Upper lobe of right lung (tissue), 1 donor: ENCODE data around the gene GNAO1. TPM values are rescaled to one million over a fixed set of nuclear protein-coding genes. Genes with fewer than 3 reads are reported as not detected.
A peak's percentile ranks its signal among the peaks of the same experiment; 100 is the strongest.

Source experiments
- ATAC-seq: fragments of 200-7000 bp; cut with Tn5 transposase; one replicate; pipeline ENCODE4 v1.9.1; 2020; ENCODE audit warnings: mild to moderate bottlenecking, moderate library complexity
- DNase-seq: peaks from one replicate; pipeline ENCODE4 v3.0.0-alpha.2; 2020
- H3K27ac ChIP-seq: fragments of 200-600 bp; one replicate; pipeline ENCODE4 v1.8.0; 2022
- H3K27me3 ChIP-seq: fragments of 200-600 bp; one replicate; pipeline ENCODE4 v1.8.0; 2022; ENCODE audit warnings: mild to moderate bottlenecking
- H3K36me3 ChIP-seq: fragments of 200-600 bp; one replicate; pipeline ENCODE4 v1.8.0; 2022
- H3K4me1 ChIP-seq: fragments of 200-600 bp; one replicate; pipeline ENCODE4 v1.8.0; 2022
- H3K4me3 ChIP-seq: fragments of 200-600 bp; one replicate; pipeline ENCODE4 v1.8.0; 2022; ENCODE audit warnings: mild to moderate bottlenecking
- H3K9me3 ChIP-seq: fragments of 200-600 bp; one replicate; pipeline ENCODE4 v1.8.0; 2022
- intact Hi-C: fragments of 100-400 bp; cut with DNase I; formaldehyde crosslinking; loops from one replicate; pipeline ENCODE4 v1.11.0; 2022
- total RNA-seq: library from RNA; stranded (reverse); fragmentation: NEBNext Ultra II Directional; extraction: Animal tissue kit (Norgen Biotek cat#: 25700); gene quantifications from one replicate; pipeline ENCODE4 v1.2.1, GENCODE V29; 2021
- TF ChIP-seq, protein P1 (sequence below): fragments of 200-600 bp; IDR thresholded peaks from one replicate; pipeline ENCODE4 v1.8.0; 2022; ENCODE audit warnings: antibody characterized with exemption
- donor health status: DM: no; HTN: yes; CAD: no; lungs with severe emphysema.

The GNAO1 gene
- total RNA-seq, 1 donor from 2014 or later: 1.8 TPM

DNA sequence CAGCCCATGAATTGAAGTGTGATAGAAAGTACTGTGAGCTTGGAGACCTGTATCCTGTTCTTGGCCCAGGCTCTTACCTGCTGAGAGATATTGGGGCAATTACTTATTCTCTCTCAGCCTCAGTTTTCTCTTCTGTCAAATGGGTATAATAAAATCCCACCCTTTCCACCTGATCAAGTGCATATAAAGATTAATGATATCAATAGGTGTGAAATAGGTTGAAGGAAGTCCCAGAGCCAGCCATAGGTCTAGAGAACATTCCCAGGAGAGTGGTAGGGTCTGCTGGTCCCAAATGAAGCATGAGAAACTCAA, 81.2 kb downstream of the GNAO1 start:
- H3K9me3 ChIP-seq: no peaks in the 10 kb centered on the region
- no peaks in the 10 kb centered on the region for H3K36me3 ChIP-seq
- no peaks in the 10 kb centered on the region for H3K27me3 ChIP-seq
- no peak for DNase-seq
- intact Hi-C loops: no loop called here
- no peak overlapping the region for H3K27ac ChIP-seq
- TF ChIP-seq, protein P1, sequence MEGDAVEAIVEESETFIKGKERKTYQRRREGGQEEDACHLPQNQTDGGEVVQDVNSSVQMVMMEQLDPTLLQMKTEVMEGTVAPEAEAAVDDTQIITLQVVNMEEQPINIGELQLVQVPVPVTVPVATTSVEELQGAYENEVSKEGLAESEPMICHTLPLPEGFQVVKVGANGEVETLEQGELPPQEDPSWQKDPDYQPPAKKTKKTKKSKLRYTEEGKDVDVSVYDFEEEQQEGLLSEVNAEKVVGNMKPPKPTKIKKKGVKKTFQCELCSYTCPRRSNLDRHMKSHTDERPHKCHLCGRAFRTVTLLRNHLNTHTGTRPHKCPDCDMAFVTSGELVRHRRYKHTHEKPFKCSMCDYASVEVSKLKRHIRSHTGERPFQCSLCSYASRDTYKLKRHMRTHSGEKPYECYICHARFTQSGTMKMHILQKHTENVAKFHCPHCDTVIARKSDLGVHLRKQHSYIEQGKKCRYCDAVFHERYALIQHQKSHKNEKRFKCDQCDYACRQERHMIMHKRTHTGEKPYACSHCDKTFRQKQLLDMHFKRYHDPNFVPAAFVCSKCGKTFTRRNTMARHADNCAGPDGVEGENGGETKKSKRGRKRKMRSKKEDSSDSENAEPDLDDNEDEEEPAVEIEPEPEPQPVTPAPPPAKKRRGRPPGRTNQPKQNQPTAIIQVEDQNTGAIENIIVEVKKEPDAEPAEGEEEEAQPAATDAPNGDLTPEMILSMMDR: no peak
- no peak overlapping the region for H3K4me3 ChIP-seq
- no peaks in the 10 kb centered on the region for H3K4me1 ChIP-seq
- no peak for ATAC-seq

DNA sequence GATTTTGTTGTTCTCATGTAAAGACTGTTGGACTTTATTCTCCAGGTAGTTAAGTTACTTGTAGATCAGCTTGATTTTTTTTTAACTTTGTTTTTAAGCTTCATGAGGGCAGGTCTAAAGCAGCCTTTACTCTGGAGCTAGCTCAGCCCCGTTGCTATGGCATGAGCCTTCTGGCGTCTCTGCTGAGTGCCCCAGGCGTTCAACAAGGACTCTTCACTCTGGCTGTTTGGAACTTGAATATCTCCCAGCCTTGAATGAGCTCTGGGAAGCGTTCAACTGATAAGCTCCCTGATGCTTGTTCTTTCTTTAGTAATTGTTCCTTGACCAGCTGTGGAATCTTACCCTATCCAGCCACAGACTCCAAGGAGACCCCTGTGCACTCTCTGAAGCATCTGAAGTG, 82.3 kb downstream of the GNAO1 start:
- ATAC-seq: peak; percentile 16
- Histone ChIP-seq H3K4me1 (no peaks in the 10 kb centered on the region), H3K27me3 (no peaks in the 10 kb centered on the region), H3K4me3 (no peak overlapping the region), H3K9me3 (no peaks in the 10 kb centered on the region), H3K27ac (no peak overlapping the region), H3K36me3 (no peaks in the 10 kb centered on the region)
- TF ChIP-seq, protein P1: no peak
- intact Hi-C loops: no loop called here
- no peak for DNase-seq

DNA sequence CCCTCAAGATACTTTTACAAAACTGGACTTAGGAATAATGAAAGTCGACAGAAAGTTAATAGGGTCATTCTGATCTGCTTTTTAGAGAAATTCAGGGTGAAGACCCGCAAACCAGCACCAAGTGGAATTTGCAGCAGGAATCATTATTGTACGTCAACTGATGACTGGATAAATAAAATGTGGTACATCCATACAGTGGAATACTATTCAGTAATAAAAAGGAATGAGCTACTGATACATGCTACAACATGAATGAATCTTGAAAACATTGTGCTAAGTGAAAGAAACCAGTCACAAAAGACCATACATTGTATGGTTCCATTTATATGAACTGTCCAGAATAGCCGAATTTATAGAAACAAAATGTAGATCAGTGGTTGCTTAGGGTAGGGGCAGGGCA, 83.1 kb downstream of the GNAO1 start:
- TF ChIP-seq, protein P1: no peak
- H3K36me3 ChIP-seq: no peaks in the 10 kb centered on the region
- intact Hi-C loops: no loop called here
- no peaks in the 10 kb centered on the region for H3K9me3 ChIP-seq
- DNase-seq (no peak), ATAC-seq (no peak)
- no peaks in the 10 kb centered on the region for H3K27me3 ChIP-seq
- H3K4me3 ChIP-seq: no peak overlapping the region
- H3K4me1 ChIP-seq: no peaks in the 10 kb centered on the region
- no peak overlapping the region for H3K27ac ChIP-seq

DNA sequence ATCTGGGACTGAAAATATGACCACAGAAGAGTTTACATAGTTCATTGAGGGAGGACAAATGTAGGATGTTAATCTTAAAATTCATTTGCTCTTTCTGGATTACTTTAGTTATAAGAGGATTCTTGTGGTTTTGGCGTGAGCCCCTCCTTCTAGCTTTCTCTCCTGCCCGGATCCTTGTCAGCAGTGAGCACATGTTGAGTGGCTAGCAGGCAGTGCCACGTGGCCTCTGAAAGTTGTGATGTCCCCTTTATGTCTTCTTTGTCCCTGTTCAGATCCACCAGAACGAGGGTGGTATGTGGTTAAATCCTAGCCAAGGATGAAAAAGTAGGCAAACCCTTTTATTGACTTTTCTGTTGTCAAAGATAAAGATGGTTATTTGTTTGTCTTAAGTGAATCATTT, 83.8 kb downstream of the GNAO1 start:
- TF ChIP-seq, protein P1: no peak
- Histone ChIP-seq H3K27ac (no peak overlapping the region), H3K36me3 (no peaks in the 10 kb centered on the region), H3K9me3 (no peaks in the 10 kb centered on the region), H3K4me3 (no peak overlapping the region), H3K27me3 (no peaks in the 10 kb centered on the region), H3K4me1 (no peaks in the 10 kb centered on the region)
- intact Hi-C loops: no loop called here
- DNase-seq: no peak
- ATAC-seq: peak; percentile 22

- DNase-seq (no peak), ATAC-seq (no peak)
- Histone ChIP-seq H3K27ac (no peak overlapping the region), H3K4me1 (no peaks in the 10 kb centered on the region), H3K27me3 (no peaks in the 10 kb centered on the region), H3K36me3 (no peaks in the 10 kb centered on the region), H3K9me3 (no peaks in the 10 kb centered on the region), H3K4me3 (no peak overlapping the region)
- intact Hi-C loops: no loop called here
- TF ChIP-seq, protein P1: no peak
Measured at GRCh38 chr16:56275801-56276200, 84.5 kb downstream of the GNAO1 start.

DNA sequence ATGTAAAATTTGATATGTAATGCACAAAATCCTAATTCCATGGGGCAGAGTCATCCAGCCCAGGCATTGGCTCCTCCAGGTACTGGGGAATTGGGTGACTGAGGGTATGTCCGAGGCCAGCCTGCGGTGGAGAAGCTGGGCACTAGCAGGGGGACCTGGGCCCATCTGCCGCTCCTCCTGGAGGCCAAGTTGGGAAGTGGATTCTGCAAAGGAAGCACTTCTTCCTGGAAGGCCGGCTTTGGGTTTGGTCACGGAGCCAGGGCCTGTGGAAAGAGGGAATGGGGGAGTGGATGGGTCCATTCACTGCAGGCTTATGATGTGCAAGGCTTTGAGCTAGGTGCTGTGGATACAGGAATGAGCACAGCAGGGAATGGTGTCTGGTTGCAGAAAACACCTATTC, 85.8 kb downstream of the GNAO1 start:
- Histone ChIP-seq H3K27ac (no peak overlapping the region), H3K4me3 (no peak overlapping the region), H3K27me3 (no peaks in the 10 kb centered on the region), H3K4me1 (no peaks in the 10 kb centered on the region), H3K9me3 (no peaks in the 10 kb centered on the region), H3K36me3 (no peaks in the 10 kb centered on the region)
- ATAC-seq (no peak), DNase-seq (peak; percentile 45)
- TF ChIP-seq, protein P1: no peak
- intact Hi-C loops: no loop called here
